ENCODE measurements around the gene PAQR5.

GRCh38 chr15:69375151-69375790, 76.6 kb downstream of the PAQR5 start:
- TF ChIP-seq CTCF (IDR thresholded peaks at IDR 0.05) = no peak
- TF ChIP-seq POLR2A (IDR thresholded peaks at IDR 0.05) = no peak
